ENCODE results near the gene CADPS2.

The CADPS2 gene

GRCh38 chr7:122383934-122384333 is 502.3 kb downstream of the CADPS2 start:
- Histone ChIP-seq H3K27me3 (ENCODE audit: insufficient read depth, low read length, poor library complexity, severe bottlenecking) (no peaks in the 10 kb centered on the region), H3K4me3 (ENCODE audit: low read length, poor library complexity, severe bottlenecking) (no peak overlapping the region), H2AFZ (ENCODE audit: low read length) (no peak overlapping the region), H3K9ac (ENCODE audit: low read depth, low read length, poor library complexity, severe bottlenecking) (no peak overlapping the region), H3K79me2 (ENCODE audit: insufficient read depth, low read length) (no peaks in the 10 kb centered on the region), H3K36me3 (ENCODE audit: insufficient read depth, low read length) (no peaks in the 10 kb centered on the region), H3K9me2 (replicated peaks; ENCODE audit: low read depth, low read length) (no peaks in the 10 kb centered on the region), H3F3A (ENCODE audit: low read depth) (no peaks in the 10 kb centered on the region), H3K4me2 (ENCODE audit: low read depth, low read length, poor library complexity, severe bottlenecking) (no peak overlapping the region), H4K20me1 (ENCODE audit: insufficient read depth, low read length, poor library complexity, severe bottlenecking) (no peaks in the 10 kb centered on the region), H3K9me3 (ENCODE audit: insufficient read depth, low read depth, low read length) (no peaks in the 10 kb centered on the region), H3K4me1 (ENCODE audit: insufficient read depth, low read length, poor library complexity, severe bottlenecking) (no peaks in the 10 kb centered on the region)
- no peak for TF ChIP-seq EZH2phosphoT487 (IDR thresholded peaks at IDR 0.05; ENCODE audit: borderline replicate concordance)
- no peak for TF ChIP-seq CTCF (conservative IDR thresholded peaks at IDR 0.05; ENCODE audit: low read length)

DNA sequence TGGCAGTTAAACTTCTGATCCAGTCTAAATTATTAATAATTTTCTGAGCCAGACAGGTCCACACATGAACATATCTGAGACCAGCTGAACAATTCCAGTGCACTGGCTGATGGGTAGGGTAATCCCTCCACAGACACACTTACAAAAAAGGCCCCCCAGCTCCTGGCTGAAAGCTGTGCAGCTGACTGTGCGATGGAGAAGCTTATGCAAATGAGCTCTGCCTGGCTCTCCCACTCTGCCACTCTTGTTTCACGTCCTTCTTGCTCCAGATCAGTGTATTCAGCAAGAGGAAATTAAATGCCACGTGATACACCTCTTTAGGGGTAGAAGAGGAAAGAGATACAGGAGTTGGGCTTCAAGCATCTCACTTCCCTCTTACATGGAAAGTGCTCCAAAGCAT is 505.3 kb downstream of the CADPS2 start:
- H3K4me2 ChIP-seq (ENCODE audit: low read depth, low read length, poor library complexity, severe bottlenecking): no peak overlapping the region
- H3K9ac ChIP-seq (ENCODE audit: low read depth, low read length, poor library complexity, severe bottlenecking): no peak overlapping the region
- no peak overlapping the region for H2AFZ ChIP-seq (ENCODE audit: low read length)
- H3K79me2 ChIP-seq (ENCODE audit: insufficient read depth, low read length): no peaks in the 10 kb centered on the region
- no peak for TF ChIP-seq EZH2phosphoT487 (IDR thresholded peaks at IDR 0.05; ENCODE audit: borderline replicate concordance)
- no peak for TF ChIP-seq CTCF (conservative IDR thresholded peaks at IDR 0.05; ENCODE audit: low read length)
- H3K9me3 ChIP-seq (ENCODE audit: insufficient read depth, low read depth, low read length): no peaks in the 10 kb centered on the region
- H3F3A ChIP-seq (ENCODE audit: low read depth): no peaks in the 10 kb centered on the region
- H3K27me3 ChIP-seq (ENCODE audit: insufficient read depth, low read length, poor library complexity, severe bottlenecking): no peaks in the 10 kb centered on the region
- H3K36me3 ChIP-seq (ENCODE audit: insufficient read depth, low read length): no peaks in the 10 kb centered on the region
- H3K9me2 ChIP-seq (replicated peaks; ENCODE audit: low read depth, low read length): no peaks in the 10 kb centered on the region
- H3K4me1 ChIP-seq (ENCODE audit: insufficient read depth, low read length, poor library complexity, severe bottlenecking): no peaks in the 10 kb centered on the region
- no peak overlapping the region for H3K4me3 ChIP-seq (ENCODE audit: low read length, poor library complexity, severe bottlenecking)
- H4K20me1 ChIP-seq (ENCODE audit: insufficient read depth, low read length, poor library complexity, severe bottlenecking): no peaks in the 10 kb centered on the region

DNA sequence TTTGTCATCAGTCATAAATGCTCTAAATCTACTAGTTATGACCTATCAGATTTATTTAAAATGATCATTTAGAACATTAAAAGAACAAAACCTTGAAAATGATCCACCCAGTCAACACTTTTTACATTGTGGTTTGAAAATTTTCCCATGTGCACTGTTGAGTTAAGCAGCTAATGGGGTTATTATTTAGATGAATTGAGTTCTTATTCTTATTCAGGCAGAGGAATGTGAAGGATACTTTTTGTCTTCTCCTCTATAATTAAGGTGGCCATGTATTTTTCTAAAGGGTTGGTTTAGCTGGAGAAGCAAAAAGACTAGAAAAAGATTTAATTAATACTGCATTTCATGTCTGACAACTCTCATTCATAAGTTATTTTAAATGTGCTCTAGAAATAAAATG is 506.8 kb downstream of the CADPS2 start:
- TF ChIP-seq EZH2phosphoT487 (IDR thresholded peaks at IDR 0.05; ENCODE audit: borderline replicate concordance) (no peak), CTCF (conservative IDR thresholded peaks at IDR 0.05; ENCODE audit: low read length) (no peak)
- Histone ChIP-seq H3K4me2 (ENCODE audit: low read depth, low read length, poor library complexity, severe bottlenecking) (no peak overlapping the region), H3K36me3 (ENCODE audit: insufficient read depth, low read length) (no peaks in the 10 kb centered on the region), H3K79me2 (ENCODE audit: insufficient read depth, low read length) (no peaks in the 10 kb centered on the region), H3K4me1 (ENCODE audit: insufficient read depth, low read length, poor library complexity, severe bottlenecking) (no peaks in the 10 kb centered on the region), H2AFZ (ENCODE audit: low read length) (no peak overlapping the region), H3K9ac (ENCODE audit: low read depth, low read length, poor library complexity, severe bottlenecking) (no peak overlapping the region), H3K9me2 (replicated peaks; ENCODE audit: low read depth, low read length) (no peaks in the 10 kb centered on the region), H4K20me1 (ENCODE audit: insufficient read depth, low read length, poor library complexity, severe bottlenecking) (no peaks in the 10 kb centered on the region), H3K4me3 (ENCODE audit: low read length, poor library complexity, severe bottlenecking) (no peak overlapping the region), H3F3A (ENCODE audit: low read depth) (no peaks in the 10 kb centered on the region), H3K27me3 (ENCODE audit: insufficient read depth, low read length, poor library complexity, severe bottlenecking) (no peaks in the 10 kb centered on the region), H3K9me3 (ENCODE audit: insufficient read depth, low read depth, low read length) (no peaks in the 10 kb centered on the region)

All from Loucy (cell line).